ENCODE results near the gene LDHA.

LDHA gene

DNA sequence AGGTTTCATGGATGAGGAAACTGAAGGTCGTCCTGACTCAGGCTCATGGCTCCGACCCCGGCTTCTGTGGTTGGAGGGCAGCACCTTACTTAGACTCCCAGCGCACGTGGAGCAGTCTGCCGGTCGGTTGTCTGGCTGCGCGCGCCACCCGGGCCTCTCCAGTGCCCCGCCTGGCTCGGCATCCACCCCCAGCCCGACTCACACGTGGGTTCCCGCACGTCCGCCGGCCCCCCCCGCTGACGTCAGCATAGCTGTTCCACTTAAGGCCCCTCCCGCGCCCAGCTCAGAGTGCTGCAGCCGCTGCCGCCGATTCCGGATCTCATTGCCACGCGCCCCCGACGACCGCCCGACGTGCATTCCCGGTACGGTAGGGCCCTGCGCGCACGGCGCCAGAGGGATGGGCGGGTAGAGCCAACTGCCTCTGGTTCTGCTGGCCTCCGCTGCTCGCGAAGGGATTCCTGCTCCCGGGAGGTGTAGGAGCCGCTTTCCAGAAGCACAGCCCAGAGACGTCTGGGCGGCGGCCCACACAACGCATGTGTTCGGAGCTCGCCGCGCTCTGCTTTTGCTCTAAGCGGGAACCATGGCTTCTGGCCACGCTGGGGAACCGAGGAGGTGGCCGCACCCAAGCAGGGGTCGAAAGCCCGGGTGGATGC lies at the start of gene LDHA:
TSS of gene LDHA (plus strand) at position 289 of the 653 bp plus-strand sequence. CDS start 2,280 bp downstream, outside the sequence.
- DNase-seq (ENCODE audit: low read depth, low spot score) = peak; percentile 96

DNA sequence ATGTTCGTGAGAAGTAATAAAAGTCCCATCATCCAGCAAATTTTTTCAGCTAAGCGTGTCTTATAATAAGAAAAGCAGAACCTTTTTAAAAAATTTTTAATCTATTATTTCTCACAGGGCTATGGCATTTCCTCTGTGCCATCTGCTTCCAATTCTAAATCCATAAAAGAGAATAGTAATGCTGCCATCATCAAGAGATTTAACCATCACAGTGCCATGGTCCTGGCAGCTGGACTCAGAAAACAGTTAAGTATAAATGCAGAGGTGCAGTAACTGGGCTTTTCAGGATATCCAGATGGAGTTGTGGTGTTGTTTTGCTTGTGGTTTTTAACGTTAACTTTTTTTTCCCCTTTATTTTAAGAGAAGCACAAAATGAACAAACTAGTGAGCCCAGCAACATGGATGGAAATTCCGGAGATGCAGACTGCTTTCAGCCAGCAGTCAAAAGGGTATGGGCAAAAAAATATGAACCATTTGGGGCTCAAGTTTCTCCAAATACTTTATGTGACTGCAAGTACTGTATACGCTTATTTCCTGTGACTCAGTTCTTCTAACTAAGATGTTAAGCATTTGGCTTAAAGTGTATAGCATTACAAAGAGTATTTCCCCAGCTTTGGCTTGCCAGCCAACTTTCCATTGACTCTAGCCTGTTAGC lies 46.8 kb upstream of the LDHA start:
- DNase-seq (ENCODE audit: low read depth, low spot score) = no peak

DNA sequence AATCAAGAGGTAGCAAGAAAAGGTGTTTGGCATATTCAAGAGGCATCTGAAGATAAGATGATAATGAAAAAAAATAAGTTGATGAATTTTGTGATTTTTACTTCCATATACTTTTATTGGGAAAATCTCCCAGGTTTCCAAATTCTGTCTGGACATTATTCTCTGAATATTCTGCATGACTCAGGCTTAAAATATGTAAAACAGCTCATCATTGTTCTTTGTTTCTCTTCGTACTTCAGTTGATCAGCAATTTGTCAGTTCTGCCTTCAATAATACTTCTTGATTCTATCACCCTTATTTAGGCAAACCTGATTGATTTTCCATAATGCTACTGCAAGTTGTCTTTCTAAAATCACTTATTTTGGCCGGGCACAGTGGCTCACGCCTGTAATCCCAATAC lies 41.8 kb upstream of the LDHA start:
- no peak for DNase-seq (ENCODE audit: low read depth, low spot score)

DNA sequence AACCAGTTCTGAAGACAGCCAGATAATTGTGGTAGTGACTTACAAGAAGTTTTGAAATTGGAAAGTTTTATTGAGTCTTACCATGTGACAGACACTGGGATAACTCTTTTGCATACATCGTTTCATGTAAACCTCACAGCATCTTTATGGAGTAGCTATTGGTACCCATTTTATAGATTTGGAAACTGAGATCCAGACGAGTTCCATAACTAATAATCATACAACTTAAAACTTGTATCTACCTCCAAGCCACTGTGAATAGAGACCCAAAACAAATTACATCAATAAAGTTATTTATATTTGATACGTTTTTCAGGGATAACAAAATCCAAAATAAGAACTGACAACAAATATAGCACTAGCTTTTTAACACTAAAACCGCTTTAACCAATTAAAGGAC lies 35.7 kb upstream of the LDHA start:
- no peak for DNase-seq (ENCODE audit: low read depth, low spot score)

DNA sequence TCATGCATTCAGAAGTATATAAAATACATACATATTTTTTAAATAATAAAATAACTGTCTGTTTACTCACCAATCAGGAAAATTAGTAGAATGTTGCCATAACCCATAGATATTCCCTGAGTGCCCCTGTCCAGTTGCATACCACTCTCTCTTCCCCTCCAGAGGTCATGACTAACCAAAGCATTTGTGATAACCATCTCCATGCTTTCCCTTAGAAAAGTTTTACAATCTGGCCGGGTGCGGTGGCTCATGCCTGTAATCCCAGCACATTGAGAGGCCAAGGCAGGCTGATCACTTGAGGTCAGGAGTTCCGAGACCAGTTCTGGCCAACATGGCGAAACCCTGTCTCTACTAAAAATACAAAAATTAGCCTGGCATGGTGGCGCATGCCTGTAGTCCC lies 33.2 kb upstream of the LDHA start:
- no peak for DNase-seq (ENCODE audit: low read depth, low spot score)

DNA sequence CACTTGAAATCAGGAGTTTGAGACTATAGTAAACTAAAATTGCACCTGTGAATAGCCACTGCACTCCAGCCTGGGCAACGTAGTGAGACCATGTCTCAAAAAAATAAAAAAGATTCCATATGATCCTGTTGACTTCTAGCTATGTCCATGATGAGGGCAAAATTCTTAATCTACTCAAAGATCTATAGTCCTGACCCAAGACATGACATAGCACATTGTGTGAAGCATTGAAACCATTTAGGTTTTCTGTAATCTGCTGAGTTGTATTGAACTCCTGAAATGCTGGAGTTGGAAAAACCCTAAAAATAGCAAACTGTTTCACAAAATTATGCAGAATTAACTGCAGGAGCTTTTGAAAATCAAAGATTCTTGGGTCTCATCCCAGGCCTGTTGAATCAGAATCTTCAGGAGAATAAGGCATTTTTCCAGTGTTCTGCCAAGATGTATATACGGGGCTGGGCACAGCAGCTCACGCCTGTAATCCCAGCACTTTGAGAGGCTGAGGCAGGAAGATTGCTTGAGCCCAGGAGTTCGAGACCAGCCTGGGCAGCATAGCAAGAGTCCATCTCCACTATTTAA lies 29.8 kb upstream of the LDHA start:
- no peak for DNase-seq (ENCODE audit: low read depth, low spot score)

DNA sequence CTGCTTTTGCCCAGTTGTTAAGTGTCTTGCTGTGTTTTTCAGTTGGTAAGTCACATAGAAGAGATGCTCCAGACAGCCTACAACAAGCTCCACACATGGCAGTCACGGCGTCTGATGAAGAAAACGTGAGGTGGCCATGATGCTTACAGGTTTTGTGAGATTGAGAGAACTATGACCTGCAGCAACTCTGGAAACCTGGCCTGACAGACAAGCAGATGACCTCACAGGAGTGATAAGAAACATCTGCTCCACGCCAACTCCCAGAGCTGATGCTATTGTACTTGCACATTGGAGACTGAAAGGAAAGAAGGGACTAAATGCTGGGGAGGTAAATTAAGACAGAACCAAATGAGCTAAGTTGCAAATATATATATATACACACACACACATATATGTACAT lies 28.6 kb upstream of the LDHA start:
- DNase-seq (ENCODE audit: low read depth, low spot score) = no peak

DNA sequence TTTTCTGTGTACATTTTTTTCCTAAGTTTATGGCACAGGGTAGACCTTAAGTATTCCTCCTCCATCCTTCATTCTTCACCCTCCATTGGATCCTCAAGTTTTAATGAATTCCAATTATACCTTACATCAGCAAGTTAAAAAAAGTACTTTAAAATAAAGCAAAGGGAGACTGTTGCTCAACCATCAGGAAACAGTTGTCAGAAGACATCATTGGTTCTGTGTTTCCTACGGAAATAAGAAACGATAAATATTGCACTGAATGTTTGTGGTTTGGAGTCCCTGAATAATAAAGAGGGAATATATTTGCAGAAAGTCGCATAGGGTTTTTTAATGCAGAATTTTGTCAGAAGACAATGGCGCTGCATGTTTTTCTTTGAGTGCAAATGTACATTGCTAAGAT lies 28.1 kb upstream of the LDHA start:
- no peak for DNase-seq (ENCODE audit: low read depth, low spot score)

DNA sequence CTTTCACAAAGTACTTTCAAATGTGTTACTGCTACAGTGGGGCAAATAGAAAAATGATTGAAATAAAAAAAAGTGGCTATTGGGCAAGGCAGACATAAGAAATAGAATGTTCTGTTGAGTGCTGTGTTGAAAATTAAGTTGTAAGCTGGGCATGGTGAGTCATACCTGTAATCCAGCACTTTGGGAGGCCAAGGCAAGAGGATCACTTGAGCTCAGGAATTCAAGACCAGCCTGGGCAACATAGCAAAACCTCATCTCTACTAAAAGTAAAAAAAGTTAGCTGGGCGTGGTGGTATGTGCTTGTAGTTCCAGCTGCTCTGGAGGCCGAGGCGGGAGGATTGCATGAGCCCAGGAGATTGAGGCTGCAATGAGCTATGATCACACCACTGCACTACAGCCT lies 26.9 kb upstream of the LDHA start:
- DNase-seq (ENCODE audit: low read depth, low spot score) = no peak

DNA sequence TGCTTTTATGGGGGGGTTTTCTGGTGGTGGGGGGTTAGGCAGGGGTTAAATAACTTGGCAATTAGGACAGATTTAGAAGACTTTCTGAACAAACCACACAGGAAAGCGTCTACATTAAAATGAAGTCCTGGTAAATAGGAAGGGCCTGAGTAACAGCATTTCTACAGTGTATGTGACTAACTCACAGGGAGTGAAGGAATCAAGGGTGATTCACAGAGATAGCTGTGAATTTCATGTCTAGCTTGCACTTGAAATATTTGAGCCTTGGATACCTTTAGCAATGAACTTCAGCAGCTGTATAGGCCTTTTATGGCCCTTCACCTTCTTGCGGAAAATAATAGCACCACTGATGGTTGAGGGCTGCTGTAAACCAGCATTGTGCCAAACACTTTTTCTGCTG lies 26.1 kb upstream of the LDHA start:
- DNase-seq (ENCODE audit: low read depth, low spot score) = no peak

DNA sequence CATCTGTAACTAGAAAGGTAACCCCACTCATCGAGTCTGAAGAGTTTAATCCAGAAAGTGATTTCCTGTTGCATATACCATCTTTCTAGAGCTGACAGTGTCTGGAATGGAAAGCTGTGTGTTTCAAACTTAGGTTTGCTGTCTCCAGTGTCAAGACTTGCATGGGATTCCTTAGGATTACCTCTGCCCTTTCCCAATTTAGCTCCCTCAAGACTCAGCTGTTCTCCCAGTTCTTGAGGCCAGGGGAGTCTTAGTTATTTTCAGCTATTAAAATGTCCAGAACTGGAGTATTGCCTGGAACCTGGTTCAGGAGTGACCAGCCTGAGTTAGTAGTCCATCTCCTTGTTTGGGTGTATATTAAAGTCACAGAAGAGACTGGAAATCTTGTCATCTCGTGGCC lies 25.0 kb upstream of the LDHA start:
- DNase-seq (ENCODE audit: low read depth, low spot score) = no peak

DNA sequence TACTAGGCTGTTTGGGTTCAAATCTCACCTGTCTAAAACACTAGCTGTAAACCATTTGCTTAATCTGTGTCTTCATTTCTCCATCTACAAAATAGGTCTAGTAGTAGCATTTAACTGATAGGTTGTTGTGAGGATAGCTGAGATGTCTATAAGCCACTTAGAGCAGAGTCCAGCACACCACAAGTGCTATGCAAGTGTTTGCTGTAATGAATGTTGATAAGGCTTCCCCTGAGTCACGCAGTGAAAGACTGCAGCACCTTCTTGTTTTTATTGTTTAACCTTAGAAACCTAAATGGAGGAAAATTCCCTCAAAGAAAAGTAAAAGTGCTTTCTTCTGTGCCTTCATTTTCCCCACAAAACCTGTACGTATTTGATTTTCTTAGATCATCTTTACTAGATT lies 23.1 kb upstream of the LDHA start:
- DNase-seq (ENCODE audit: low read depth, low spot score) = no peak

DNA sequence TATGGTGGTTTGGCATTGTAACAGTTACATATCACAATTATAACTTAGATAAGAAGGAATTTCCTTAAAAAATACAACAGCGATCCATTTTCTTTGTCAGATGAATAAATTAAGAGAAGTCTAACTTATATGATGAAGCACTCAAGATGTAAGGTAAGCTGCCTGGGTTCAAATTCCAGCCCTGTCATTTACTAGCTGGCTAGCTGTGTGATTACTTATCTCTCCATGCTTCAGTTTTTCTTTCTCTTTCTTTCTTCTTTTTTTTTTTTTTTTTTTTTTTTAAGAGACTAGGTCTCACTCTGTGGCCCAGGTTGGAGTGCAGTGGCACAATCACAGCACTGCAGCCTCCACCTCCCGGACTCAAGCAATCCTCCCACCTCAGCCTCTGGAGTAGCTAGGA lies 22.2 kb upstream of the LDHA start:
- no peak for DNase-seq (ENCODE audit: low read depth, low spot score)

DNA sequence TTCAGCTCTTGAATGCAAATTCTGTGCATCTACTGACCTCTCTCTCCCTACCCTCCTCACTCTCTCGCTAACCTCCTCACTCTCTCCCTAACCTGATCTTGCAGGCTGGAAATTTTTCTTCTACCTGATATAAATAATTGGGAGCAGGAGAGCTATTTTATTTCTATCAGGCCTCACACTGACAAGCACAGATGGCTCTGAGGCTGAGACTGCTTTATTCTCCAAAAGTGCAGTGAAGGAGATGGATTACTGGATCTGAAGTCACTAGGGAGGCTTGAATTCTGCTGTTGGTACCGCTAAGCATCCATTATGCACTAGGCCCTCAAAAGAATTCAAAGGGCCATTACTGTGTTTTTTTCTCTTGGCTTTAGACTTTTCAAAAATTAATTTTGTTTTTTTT lies 19.4 kb upstream of the LDHA start:
- no peak for DNase-seq (ENCODE audit: low read depth, low spot score)

DNA sequence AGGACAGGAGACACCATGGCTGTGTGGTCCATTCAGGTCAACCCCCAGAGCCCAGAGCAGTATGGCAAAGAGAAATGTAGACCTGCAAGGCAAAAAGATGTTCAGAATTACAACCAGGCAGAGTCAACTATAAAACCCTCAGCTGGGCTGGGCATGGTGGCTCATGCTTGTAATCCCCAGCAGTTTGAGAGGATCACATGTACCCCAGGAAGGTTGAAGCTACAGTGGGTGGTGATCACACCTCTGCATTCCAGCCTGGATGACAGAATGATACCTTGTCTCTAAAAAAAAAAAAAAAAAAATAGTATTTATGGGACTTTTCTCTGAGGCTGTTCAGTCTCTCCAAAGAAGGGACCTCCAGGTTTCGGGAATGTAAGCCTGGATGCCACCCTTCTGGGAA lies 18.4 kb upstream of the LDHA start:
- DNase-seq (ENCODE audit: low read depth, low spot score) = no peak

DNA sequence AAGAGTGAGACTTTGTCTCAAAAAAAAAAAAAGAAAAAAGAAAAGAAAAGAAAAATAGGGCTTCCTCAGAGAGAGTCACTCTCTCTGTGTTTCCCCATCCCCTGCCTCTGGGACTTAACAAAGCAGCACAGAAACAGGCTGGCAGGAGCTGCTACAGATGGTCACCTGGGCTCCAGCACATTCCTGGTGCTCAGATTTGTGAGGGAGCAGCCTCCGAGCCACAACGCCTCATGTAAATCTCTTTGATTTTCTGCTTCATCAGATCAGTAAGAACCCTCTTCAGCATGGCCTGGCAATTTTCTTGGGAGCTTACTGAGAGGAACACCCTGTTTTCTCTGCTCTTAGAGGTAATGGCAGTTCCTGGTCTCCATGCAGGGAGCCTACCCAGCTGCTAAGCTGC lies 15.2 kb upstream of the LDHA start:
- no peak for DNase-seq (ENCODE audit: low read depth, low spot score)

DNA sequence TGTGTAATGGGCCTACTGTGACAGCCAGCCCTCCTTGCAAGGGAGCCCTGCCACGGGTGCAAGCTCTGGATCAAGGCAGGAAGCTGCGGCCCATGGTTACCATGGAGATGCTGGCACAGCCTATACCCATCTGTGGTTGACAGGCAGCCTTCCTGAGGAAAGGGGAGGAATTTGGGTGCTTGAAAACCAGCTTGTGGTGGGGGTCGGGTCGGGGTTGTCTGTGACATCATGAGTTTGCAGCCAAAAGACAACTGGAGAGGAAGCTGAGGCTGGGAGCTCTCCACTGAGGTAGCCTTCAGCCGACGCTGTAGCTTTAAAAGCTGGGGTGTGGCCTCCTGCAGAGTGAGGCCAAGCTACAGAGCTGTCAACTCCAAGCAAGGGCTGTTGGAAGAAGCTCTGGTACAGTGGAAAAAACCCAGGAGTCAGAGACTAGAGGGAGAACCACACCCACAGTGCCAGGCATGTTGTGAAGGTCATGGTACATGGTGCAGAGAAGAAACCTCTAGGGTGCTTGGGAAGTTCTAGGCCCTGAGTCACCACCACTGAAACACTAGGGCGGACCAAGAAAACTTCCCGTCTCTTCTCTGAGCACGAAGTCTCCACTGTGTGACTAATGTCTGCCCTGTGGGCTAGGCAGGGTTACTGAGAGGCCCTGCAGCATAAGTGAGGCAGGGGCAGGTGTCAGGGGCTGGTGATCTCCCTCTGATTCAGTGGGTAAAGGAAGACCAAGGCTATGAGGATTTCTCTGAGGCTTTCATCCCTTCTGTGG lies 10.8 kb upstream of the LDHA start:
- DNase-seq (ENCODE audit: low read depth, low spot score) = peak; percentile 44

DNA sequence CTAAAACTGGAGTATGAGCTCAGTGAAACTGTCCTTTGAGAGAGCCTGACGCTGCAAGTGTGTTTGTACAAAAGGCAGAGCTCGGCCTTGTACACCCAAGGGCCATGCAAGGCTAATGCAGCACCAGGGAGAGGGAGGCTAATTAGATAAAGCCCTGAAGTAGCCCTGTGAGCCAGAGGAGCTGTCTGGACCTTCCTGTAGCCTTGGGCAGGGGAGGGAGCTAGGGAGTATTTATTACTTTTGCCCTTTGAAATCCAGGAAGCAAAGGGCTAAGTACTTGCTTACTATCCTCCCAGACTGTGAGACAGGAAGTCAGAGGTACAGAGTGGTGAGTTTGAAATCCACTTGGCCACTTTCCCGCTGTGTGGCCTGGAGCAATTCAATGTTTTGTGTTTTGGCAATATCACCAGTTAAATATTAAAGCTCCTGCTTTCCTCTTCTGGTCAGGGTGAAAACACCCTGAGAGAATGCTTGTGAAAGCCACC lies 10.2 kb upstream of the LDHA start:
- no peak for DNase-seq (ENCODE audit: low read depth, low spot score)

DNA sequence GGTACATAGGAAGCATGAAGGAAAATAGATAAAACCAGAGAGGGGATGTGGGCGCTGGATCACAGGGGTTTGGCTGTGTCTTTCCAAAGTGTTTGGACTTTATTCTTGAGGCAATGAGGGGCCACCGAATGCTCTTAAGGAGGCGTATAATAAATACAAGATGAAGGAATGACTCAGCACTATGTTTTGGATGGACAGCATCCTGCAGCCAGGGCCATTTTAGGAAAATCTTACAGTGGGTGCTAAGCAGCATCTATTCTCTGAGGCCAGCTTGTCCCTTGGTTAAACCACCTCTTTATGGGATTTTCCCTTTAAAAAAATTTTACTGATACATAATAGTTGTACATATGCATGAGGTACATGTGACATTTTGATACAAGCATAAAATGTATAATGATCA lies 4.3 kb upstream of the LDHA start:
- no peak for DNase-seq (ENCODE audit: low read depth, low spot score)

DNA sequence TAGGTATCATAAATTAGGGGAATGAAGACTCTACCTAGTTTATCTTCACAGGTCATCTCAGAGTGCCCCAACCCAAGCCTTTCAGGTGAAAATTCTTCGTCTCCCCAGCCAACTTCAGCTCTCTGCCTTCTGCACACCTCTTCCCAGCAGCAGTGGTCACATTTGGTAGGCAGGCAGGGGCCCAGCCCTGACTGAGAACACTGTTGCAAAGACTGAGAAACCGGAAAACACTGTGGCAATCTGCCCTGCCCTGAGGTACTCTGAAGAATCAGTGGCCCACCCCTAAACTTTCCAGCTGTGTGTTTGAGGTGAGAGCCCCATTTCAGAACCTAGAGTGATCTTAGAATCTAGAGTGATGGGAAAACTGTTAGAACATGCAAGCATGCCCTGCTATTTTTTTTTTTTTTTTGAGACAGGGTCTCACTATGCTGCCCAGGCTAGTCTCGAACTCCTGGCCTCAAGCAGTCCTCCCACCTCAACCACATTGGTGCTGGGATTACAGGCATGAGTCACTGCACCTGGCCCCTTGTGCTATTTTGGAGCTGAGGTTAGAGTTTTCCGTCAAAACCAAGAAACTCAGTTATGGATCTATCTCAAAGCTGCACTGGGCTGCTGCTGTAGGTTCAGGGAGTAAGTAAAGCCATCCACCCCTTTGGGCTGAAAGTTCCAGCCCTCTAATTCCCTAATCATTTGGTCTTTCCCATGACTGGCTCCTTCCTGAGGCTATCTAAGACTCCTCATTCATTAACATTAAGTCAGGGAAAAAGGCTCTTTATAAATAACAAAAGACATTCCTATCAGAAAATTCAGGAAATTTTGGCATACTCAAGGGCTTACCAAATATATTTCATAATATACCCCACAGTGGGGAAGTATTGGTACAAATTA lies 1.7 kb upstream of the LDHA start:
- DNase-seq (ENCODE audit: low read depth, low spot score) = no peak

DNA sequence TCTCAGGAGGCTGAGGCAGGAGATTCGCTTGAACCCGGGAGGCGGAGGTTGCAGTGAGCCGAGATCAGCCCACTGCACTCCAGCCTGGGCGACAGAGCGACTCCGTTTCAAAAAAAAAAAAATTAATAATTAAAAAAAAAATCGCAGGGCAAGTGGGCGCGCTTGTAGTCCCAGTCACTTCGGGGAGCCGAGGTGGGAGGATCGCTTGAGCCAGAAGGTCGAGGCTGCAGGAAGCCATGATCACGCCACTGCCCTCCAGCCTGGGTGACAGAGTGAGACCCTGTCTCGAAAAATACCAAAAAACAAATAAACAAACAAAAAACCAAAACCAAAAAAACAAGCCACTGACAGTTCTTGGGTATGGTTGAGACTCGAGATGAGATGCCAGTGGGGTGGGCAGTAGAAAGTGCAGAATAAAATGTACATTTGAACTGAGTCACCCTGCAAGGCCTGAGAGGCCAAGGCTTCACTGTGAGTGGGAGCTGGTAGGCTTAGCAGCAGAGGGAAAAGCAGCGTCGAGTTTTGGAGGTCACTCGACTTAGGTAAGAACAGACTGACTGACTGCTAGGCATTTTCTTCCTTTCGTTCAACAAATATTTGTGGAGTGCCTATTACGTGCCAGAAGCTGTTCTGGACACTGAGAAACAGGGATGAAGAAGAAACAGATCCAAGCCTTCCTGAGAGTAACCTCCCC lies 635 bp upstream of the LDHA start:
- no peak for DNase-seq (ENCODE audit: low read depth, low spot score)
